Peyer's patch (tissue), 4 donors: ENCODE results near the gene C6orf141.

Source experiments
- CTCF ChIP-seq, 6 experiments: fragments of 450-650 bp in 4 of 6; fragments of 200-600 bp in 2 of 6; sonication (generic) in 1 of 6; IDR thresholded peaks; one replicate each; pipeline ENCODE4 v1.5.1; 2017 to 2019; ENCODE audit warnings: antibody characterized with exemption in 6 of 6, mild to moderate bottlenecking in 3 of 6, moderate library complexity in 1 of 6
- POLR2A ChIP-seq, 2 donors: fragments of 450-650 bp; IDR thresholded peaks; one replicate each; pipeline ENCODE4 v1.5.1; 2017; ENCODE audit warnings: antibody characterized with exemption in 2 of 2, mild to moderate bottlenecking in 2 of 2, moderate library complexity in 2 of 2

GRCh38 chr6:49565261-49565660 lies 14.8 kb downstream of the C6orf141 start:
- TF ChIP-seq CTCF (IDR thresholded peaks at IDR 0.05) (no peak), POLR2A (IDR thresholded peaks at IDR 0.05) (no peak)
